HG03039 (cell line): Measurements from ENCODE around the gene NHP2.

Experiments
- ATAC-seq: cut with Tn5 transposase; IDR thresholded peaks from one replicate; pipeline ENCODE4 v1.9.1; 2021; ENCODE audit warnings: mild to moderate bottlenecking, moderate library complexity; ENCODE audit not compliant: unreplicated experiment

The NHP2 gene

GRCh38 chr5:178115136-178115813 is 38.4 kb downstream of the NHP2 start:
- no peak for ATAC-seq

- ATAC-seq: no peak
Observed at GRCh38 chr5:178114325-178115135, 39.2 kb downstream of the NHP2 start.

- ATAC-seq: no peak
Observed at GRCh38 chr5:178113841-178114324, 39.8 kb downstream of the NHP2 start.

GRCh38 chr5:178113141-178113787 is 40.4 kb downstream of the NHP2 start, which contains the start of gene N4BP3:
Gene N4BP3 (plus strand): TSS chr5:178113532. CDS start chr5:178119584, 6,052 bp downstream.
- peak; percentile 68 for ATAC-seq

GRCh38 chr5:178112545-178112944 is 41.1 kb downstream of the NHP2 start:
- ATAC-seq: no peak

GRCh38 chr5:178111925-178112324 is 41.8 kb downstream of the NHP2 start:
- ATAC-seq: no peak

- ATAC-seq: no peak
Observed at GRCh38 chr5:178110511-178110910, 43.2 kb downstream of the NHP2 start.

GRCh38 chr5:178108966-178109365 is 44.7 kb downstream of the NHP2 start:
- no peak for ATAC-seq

- ATAC-seq: no peak
Observed at GRCh38 chr5:178108446-178108845, 45.2 kb downstream of the NHP2 start.

- ATAC-seq: no peak
Observed at GRCh38 chr5:178107756-178108310, 45.9 kb downstream of the NHP2 start.

- ATAC-seq: no peak
Observed at GRCh38 chr5:178106556-178107239, 47.0 kb downstream of the NHP2 start.

GRCh38 chr5:178106086-178106485 is 47.6 kb downstream of the NHP2 start:
- ATAC-seq: no peak

- no peak for ATAC-seq
Observed at GRCh38 chr5:178104492-178104891, 49.2 kb downstream of the NHP2 start.

GRCh38 chr5:178103612-178104011 is 50.1 kb downstream of the NHP2 start:
- no peak for ATAC-seq
